Ureter (tissue), 1 donor: Measurements from ENCODE around the gene GLS2. TPM values are rescaled to one million over a fixed set of nuclear protein-coding genes. Genes with fewer than 3 reads are reported as not detected.
"Not testable (repeated sequence)": the region's sequence is repeated elsewhere in the genome, so short reads cannot be mapped to it uniquely, and the experiment has no call there.

Source experiments
- DNase-seq: peaks from one replicate; pipeline ENCODE4 v3.0.0-alpha.2; 2020; ENCODE audit warnings: low spot score
- total RNA-seq: library from RNA; stranded (reverse); gene quantifications from one replicate; pipeline ENCODE4 v1.2.4, GENCODE V29; 2023
- donor health status: DM: yes; HTN: yes; CAD: no.

Gene GLS2
- total RNA-seq, 1 donor from 2014 or later: 4.5 TPM

DNA sequence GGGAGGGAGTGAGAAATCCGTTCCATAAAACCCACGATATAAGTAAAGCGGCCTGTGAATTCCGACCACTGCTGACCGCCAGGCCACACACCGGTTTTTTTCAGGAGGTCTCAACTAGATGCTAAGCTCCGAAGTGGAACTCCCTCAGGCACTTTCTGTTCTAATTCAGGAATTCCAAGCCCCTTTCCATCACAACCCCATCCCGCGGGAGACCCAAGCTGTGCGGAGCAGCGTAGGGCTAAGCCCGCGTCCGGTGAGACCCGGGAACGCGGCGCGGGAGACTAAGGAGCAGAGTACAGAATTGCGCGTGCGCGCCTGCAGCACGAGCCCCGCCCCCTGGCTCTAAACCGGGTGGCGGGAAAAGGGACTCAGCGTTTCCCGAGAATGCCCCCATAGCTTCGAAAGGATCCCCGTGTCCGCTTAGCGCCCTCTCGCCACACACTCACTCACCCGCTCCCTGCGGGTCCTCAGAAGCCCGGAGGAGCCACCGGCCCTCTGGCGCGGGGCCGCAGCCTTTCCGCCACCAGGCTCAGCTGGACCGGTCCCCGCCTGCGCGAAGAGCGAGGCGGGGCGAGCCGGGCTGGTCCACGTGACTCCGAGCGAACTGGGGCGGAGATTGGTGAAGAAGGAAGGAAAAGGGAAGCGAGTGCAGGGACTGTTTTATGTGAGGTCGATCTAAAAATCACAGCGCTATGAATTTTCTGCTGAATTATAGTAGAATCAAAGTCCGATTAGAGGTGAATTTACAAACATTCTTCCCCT is 38.9 kb downstream of the GLS2 start, which contains the start of gene TIMELESS:
Gene TIMELESS (minus strand): TSS at position 567 of the 762 bp plus-strand sequence. CDS start 15,256 bp downstream, outside the sequence.
- DNase-seq: peak; percentile 91

DNA sequence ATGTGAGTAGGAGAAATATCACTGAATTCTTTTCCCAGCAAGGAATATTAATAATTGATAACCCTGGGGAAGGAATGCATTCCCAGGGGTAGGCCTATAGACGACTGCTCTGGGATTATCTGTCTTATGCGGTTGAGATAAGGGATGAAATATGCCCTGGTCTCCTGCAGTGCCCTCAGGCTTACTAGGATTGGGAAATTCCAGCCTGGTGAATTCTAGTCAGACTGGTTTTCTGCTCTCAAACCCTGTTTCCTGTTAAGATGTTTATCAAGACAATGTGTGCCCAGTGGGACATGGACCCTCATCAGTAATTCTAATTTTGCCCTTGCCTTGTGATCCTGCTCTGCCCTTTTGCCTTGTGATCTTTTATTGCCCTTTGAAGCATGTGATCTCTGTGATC is 44.8 kb downstream of the GLS2 start:
- not testable (repeated sequence) for DNase-seq

DNA sequence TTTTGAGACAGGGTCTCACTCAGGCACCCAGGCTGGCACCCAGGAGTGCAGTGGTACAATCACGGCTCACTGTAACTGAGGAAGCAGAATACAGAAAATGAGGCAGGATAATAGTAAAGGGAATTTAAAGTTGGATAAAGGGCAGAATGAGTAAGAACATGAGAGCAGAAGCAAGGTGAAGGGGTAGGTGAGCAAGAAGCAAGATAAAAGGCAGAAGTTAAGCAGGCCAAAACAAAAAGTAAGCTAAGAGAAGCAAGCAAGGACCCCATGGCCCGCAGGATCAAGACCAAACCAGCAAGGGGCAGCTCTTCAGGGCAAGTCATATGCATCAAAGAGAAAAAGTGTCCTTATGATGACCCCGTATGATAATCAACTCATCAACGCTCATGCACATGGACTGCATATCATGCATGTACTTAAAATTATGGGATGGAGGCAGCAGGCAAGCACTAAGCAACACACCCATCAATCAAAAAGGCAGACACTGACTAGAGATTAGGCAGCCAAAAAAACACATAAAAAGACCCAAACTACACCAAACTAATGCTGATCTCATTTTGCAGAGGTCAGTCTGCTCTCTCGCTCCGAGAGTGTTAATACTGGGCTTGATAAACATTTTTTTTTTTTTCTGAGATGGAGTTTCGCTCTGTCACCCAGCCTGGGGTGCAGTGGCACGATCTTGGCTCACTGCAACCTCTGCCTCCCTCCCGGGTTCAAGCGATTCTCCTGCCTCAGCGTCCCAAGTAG is 50.4 kb downstream of the GLS2 start:
- DNase-seq: no peak

DNA sequence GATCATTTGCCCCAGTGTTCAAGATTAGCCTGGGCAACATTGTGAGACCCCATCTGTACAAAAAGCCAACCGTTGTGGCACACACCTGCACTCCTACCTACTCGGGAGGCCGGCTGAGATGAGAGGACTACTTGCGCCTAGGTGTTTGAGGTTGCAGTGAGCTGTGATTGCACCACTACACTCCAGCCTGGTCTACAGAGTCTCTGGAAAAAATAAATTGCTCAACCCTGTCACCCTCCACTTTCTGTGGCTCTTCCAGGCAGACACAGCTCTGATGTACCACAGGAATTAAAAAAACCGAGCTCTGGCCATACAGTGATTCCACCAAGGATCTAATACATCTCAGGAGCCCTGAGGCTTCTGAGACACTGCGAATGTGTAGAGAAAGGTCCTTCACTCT is 53.1 kb downstream of the GLS2 start:
- no peak for DNase-seq

DNA sequence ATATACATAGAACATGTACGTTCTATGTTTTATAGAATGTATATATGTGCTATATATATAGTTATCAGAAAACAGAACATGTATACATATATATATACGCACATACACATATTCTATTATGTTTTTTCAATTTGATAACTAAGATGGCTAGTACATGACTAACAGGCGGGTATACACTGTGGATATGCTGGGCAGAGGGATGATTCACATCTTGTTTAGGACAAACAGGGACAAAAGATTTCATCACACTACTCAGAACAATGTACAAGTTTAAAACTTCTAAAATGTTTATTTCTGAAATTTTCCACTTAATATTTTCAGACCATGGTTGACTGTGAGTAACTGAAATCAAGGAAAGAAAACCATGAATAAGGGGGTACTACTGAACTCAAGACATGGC is 56.1 kb downstream of the GLS2 start:
- no peak for DNase-seq

GRCh38 chr12:56431288-56431687 is 56.7 kb downstream of the GLS2 start:
- DNase-seq: no peak

- DNase-seq: no peak
Measured at GRCh38 chr12:56425940-56426438, 62.0 kb downstream of the GLS2 start.

DNA sequence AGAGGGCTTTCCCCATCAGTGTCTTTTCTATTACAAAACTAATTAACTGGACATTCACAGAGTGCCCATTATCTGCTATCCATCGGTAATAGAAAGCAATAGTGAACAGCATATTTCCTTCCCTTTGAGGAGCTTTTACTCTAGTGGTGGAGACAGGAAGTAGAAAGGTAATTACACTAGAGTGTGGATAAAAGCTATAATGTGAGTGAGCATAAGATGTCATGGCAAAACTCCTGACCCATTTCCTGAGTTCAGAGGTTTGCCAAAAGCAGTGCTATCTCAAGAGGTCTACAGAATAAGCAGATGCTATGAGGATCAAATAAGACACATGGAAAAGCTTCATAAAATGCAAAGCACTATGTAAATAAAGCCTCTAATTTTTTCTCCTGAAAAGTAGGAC is 62.8 kb downstream of the GLS2 start:
- no peak for DNase-seq

Other genes starting within 250 kb of the GLS2 start
- gene ANKRD52, start 229.8 kb downstream of the GLS2 start, total RNA-seq: 43.9 TPM
- gene COQ10A, start 221.2 kb downstream of the GLS2 start, total RNA-seq: 7.6 TPM
- gene CS, start 187.8 kb downstream of the GLS2 start, total RNA-seq: 196 TPM
- 122 TPM for gene CNPY2, start 172.2 kb downstream of the GLS2 start, total RNA-seq
- gene PAN2, start 154.2 kb downstream of the GLS2 start, total RNA-seq: 103 TPM
- 0.49 TPM for gene IL23A, start 149.3 kb downstream of the GLS2 start, total RNA-seq
- gene STAT2, start 128.1 kb downstream of the GLS2 start, total RNA-seq: 158 TPM
- gene APOF, start 125.3 kb downstream of the GLS2 start, total RNA-seq: not detected
- 11.0 TPM for gene TIMELESS, start 38.7 kb downstream of the GLS2 start, total RNA-seq
- gene MIP, start 33.5 kb downstream of the GLS2 start, total RNA-seq: not detected
- gene SPRYD4, start 19.6 kb downstream of the GLS2 start, total RNA-seq: 6.8 TPM
- 49.4 TPM for gene RBMS2, start 33.7 kb upstream of the GLS2 start, total RNA-seq
- 141 TPM for gene BAZ2A, start 142.2 kb upstream of the GLS2 start, total RNA-seq
- 601 TPM for gene ATP5F1B, start 157.8 kb upstream of the GLS2 start, total RNA-seq
- gene PTGES3, start 200.1 kb upstream of the GLS2 start, total RNA-seq: 212 TPM
- 1,021 TPM for gene NACA, start 237.1 kb upstream of the GLS2 start, total RNA-seq